Muscle layer of duodenum (tissue), 2 donors: ENCODE measurements around the gene ZHX3.

Source experiments
- H3K27ac ChIP-seq: one replicate; pipeline ENCODE4 v1.7.0; 2013; ENCODE audit warnings: mild to moderate bottlenecking, low read length
- H3K27me3 ChIP-seq: one replicate; pipeline ENCODE4 v1.7.0; 2013; ENCODE audit warnings: low read depth, mild to moderate bottlenecking, control low read depth, low read length
- H3K36me3 ChIP-seq, 2 donors: one replicate each; pipeline ENCODE4 v1.7.0; 2013; ENCODE audit warnings: low read length in 2 of 2, control low read depth in 1 of 2, mild to moderate bottlenecking in 1 of 2; ENCODE audit not compliant: insufficient read depth in 2 of 2, control insufficient read depth in 1 of 2
- H3K4me1 ChIP-seq, 2 donors: one replicate each; pipeline ENCODE4 v1.7.0; 2013; ENCODE audit warnings: low read length in 2 of 2, mild to moderate bottlenecking in 2 of 2, control low read depth in 1 of 2, moderate library complexity in 1 of 2; ENCODE audit not compliant: insufficient read depth in 2 of 2, control insufficient read depth in 1 of 2
- H3K4me3 ChIP-seq, 2 donors: one replicate each; pipeline ENCODE4 v1.7.0; 2013; ENCODE audit warnings: low read length in 2 of 2, low read depth in 1 of 2, mild to moderate bottlenecking in 1 of 2
- H3K9me3 ChIP-seq, 2 donors: one replicate each; pipeline ENCODE4 v1.7.0; 2013; ENCODE audit warnings: low read length in 2 of 2, control low read depth in 1 of 2, mild to moderate bottlenecking in 1 of 2; ENCODE audit not compliant: control insufficient read depth in 1 of 2
- donor health status: healthy.

Gene ZHX3

GRCh38 chr20:41167481-41168253 is 149.9 kb downstream of the ZHX3 start:
- Histone ChIP-seq H3K27me3 (no peaks in the 10 kb centered on the region), H3K4me1 (peaks cover 5 to 9% of the 10 kb centered on the region in 2 donors), H3K36me3 (peaks cover 80% of the 10 kb centered on the region in 2 donors), H3K9me3 (no peaks in the 10 kb centered on the region), H3K27ac (no peak overlapping the region), H3K4me3 (no peak overlapping the region)

GRCh38 chr20:41167118-41167470 is 150.4 kb downstream of the ZHX3 start:
- Histone ChIP-seq H3K4me3 (no peak overlapping the region), H3K27ac (no peak overlapping the region), H3K36me3 (peaks cover 82 to 85% of the 10 kb centered on the region in 2 donors), H3K9me3 (no peaks in the 10 kb centered on the region), H3K4me1 (peaks cover 0 to 6% of the 10 kb centered on the region in 2 donors), H3K27me3 (no peaks in the 10 kb centered on the region)

DNA sequence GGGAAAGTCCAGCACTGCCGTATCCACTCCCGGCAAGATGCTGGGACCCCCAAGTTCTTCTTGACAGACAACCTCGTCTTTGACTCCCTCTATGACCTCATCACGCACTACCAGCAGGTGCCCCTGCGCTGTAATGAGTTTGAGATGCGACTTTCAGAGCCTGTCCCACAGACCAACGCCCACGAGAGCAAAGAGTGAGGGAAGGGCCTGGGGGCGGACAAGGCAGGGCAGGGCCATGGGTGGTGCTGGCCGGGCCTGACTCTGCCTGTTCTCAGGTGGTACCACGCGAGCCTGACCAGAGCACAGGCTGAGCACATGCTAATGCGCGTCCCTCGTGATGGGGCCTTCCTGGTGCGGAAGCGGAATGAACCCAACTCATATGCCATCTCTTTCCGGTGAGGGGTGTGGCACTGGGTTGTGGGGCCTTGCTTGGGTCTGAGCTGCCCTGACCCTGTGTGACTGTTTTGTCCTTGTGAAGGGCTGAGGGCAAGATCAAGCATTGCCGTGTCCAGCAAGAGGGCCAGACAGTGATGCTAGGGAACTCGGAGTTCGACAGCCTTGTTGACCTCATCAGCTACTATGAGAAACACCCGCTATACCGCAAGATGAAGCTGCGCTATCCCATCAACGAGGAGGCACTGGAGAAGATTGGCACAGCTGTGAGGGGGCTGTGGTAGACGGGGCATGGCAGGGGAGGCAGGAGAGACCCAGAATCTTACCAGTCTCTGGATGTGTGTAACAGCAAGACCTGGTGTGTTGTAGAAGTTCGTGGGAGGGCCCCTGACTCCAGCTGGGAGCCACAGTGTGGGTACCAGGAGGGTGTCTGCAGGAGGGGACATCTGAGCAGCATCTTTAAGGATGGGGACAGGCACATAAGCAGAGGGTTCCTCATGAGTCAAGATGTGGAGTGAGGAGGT is 151.1 kb downstream of the ZHX3 start:
- Histone ChIP-seq H3K27me3 (no peaks in the 10 kb centered on the region), H3K27ac (no peak overlapping the region), H3K36me3 (peaks cover 82 to 86% of the 10 kb centered on the region in 2 donors), H3K4me1 (no peaks in the 10 kb centered on the region), H3K9me3 (no peaks in the 10 kb centered on the region), H3K4me3 (no peak overlapping the region)

GRCh38 chr20:41165001-41165882 is 152.3 kb downstream of the ZHX3 start:
- Histone ChIP-seq H3K27ac (no peak overlapping the region), H3K4me1 (no peaks in the 10 kb centered on the region), H3K9me3 (no peaks in the 10 kb centered on the region), H3K27me3 (no peaks in the 10 kb centered on the region), H3K36me3 (peaks cover 76 to 81% of the 10 kb centered on the region in 2 donors), H3K4me3 (no peak overlapping the region)

DNA sequence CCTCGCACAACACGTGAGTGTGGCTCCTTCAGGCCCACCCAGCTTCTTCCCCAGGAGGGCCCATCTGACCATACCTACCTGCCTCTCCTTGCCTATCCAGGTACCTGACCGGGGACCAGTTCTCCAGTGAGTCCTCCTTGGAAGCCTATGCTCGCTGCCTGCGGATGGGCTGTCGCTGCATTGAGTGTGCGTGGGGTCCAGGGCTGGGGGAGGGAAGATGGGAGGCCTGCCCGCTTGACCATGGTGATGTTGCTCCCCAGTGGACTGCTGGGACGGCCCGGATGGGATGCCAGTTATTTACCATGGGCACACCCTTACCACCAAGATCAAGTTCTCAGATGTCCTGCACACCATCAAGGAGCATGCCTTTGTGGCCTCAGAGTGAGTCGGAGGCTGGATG is 153.7 kb downstream of the ZHX3 start:
- H3K4me1 ChIP-seq = no peaks in the 10 kb centered on the region
- no peak overlapping the region for H3K4me3 ChIP-seq
- no peaks in the 10 kb centered on the region for H3K27me3 ChIP-seq
- H3K9me3 ChIP-seq = no peaks in the 10 kb centered on the region
- H3K27ac ChIP-seq = no peak overlapping the region
- H3K36me3 ChIP-seq = peaks cover 73 to 76% of the 10 kb centered on the region in 2 donors

GRCh38 chr20:41162396-41162795 is 155.1 kb downstream of the ZHX3 start:
- H3K4me3 ChIP-seq = no peak overlapping the region
- H3K27ac ChIP-seq = no peak overlapping the region
- H3K9me3 ChIP-seq = no peaks in the 10 kb centered on the region
- H3K4me1 ChIP-seq = no peaks in the 10 kb centered on the region
- H3K36me3 ChIP-seq = peaks cover 60 to 62% of the 10 kb centered on the region in 2 donors
- no peaks in the 10 kb centered on the region for H3K27me3 ChIP-seq

DNA sequence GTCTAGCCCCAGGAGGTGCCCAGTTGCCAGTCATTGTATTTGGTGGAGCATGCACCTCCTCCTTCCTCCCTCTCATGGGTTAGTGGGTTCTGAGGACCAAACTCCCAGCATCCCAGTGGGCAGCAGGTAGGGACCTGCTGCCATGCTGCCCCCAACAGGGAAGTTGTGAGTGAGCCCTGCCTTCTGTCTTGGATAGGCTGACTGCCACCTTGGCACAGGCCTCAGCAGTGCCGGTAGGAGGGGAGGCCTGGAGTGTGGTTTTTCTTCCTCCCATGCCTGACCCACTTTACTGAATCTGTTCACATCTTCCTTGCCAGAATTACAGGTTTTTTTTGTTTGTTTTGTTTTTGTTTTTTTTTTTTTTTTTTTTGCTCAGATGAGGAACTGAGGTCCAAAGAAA is 155.6 kb downstream of the ZHX3 start:
- Histone ChIP-seq H3K9me3 (no peaks in the 10 kb centered on the region), H3K27ac (no peak overlapping the region), H3K4me3 (no peak overlapping the region), H3K4me1 (no peaks in the 10 kb centered on the region), H3K27me3 (no peaks in the 10 kb centered on the region), H3K36me3 (peaks cover 55 to 56% of the 10 kb centered on the region in 2 donors)

DNA sequence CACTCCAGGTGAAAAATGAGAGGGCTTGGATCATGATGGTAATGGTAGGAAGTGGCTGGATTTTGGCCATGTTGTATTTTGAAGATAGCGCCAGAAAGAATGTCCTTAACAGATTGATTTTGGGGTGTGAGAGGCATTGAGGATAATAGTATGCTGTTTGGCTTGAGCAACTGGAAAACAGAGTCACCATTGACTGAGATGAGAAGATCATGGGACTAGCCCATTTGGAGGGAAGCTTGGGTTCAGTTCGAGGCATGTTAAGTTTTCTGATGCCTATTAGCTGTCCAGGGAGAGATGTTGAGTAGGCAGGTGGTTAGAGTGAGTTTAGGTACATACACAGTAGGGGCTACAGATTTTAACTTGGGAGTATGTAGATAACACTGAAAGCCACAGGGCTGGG is 156.8 kb downstream of the ZHX3 start:
- Histone ChIP-seq H3K27ac (no peak overlapping the region), H3K27me3 (no peaks in the 10 kb centered on the region)

DNA sequence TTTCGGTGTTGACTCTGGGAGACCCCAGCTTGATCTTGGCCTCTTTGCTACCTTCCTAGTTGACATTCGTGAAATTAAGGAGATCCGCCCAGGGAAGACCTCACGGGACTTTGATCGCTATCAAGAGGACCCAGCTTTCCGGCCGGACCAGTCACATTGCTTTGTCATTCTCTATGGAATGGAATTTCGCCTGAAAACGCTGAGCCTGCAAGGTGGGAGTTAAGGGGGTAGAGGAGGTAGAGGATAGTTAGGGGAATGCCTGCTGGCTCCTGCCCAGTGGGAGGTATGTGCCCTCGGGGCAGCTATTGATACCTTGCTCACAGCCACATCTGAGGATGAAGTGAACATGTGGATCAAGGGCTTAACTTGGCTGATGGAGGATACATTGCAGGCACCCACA is 158.0 kb downstream of the ZHX3 start:
- Histone ChIP-seq H3K9me3 (no peaks in the 10 kb centered on the region), H3K27me3 (no peaks in the 10 kb centered on the region), H3K27ac (no peak overlapping the region), H3K36me3 (peaks cover 33 to 35% of the 10 kb centered on the region in 2 donors), H3K4me3 (no peak overlapping the region), H3K4me1 (peaks cover 0 to 8% of the 10 kb centered on the region in 2 donors)

More for the DNA sequence above, 156.8 kb downstream of the ZHX3 start:
- no peak overlapping the region for H3K4me3 ChIP-seq
- no peaks in the 10 kb centered on the region for H3K4me1 ChIP-seq
- peaks cover 44 to 45% of the 10 kb centered on the region in 2 donors for H3K36me3 ChIP-seq
- no peaks in the 10 kb centered on the region for H3K9me3 ChIP-seq

DNA sequence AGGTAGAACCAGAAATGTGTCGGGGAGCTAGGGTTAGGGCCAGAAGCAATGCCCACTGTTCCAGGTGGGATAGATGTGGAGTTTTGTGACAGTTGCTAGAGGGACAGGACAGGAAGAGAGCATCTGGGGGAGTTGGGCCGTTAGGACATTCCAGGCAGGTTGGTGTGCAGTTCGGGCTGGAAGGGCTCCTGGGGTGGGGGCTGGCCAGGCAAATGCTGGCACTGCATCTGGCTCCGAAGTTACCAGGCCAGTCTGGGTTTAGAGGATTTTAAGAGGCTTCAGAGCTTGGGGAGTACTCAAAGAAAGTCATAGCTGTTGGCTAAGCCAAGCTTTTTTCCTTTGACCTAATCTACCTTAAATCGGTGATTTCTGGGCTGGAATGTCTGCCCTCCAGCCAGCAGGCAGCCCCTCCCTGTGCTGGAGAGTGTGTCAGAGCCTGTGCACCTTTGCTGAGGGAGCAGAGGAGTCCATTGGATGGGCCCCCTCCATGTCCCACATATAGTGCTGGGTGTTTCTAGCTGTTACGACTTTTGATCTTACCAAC is 159.4 kb downstream of the ZHX3 start:
- Histone ChIP-seq H3K4me3 (no peak overlapping the region), H3K27me3 (no peaks in the 10 kb centered on the region), H3K36me3 (peaks cover 19 to 21% of the 10 kb centered on the region in 2 donors), H3K4me1 (peaks cover 0 to 12% of the 10 kb centered on the region in 2 donors), H3K27ac (no peak overlapping the region), H3K9me3 (no peaks in the 10 kb centered on the region)
